Measurements from ENCODE around the gene OVOL1. TPM values are rescaled to one million over a fixed set of nuclear protein-coding genes. Genes with fewer than 3 reads are reported as not detected.

OVOL1 gene
- total and polyA plus RNA-seq, 2 of the 8 experiments (the other 6 are each of a cell fraction or from before 2014, with no cell fraction given): 2.6 to 3.4 TPM

GRCh38 chr11:65814986-65815565 is 28.2 kb downstream of the OVOL1 start:
- Histone ChIP-seq H3K27ac (ENCODE audit: low read depth, low read length) (no peak overlapping the region), H3K27me3 (replicated peaks in 1 of 4; ENCODE audit: control insufficient read depth in 3 of 4, extremely low read depth in 1 of 4, insufficient read depth in 3 of 4, low read length in 3 of 4) (peaks cover 0 to 11% (median 4%) of the 10 kb centered on the region in 4 experiments; a peak in 5 of 7 replicates), H4K5ac (ENCODE audit: insufficient read length, low read depth, low read length) (no peak overlapping the region), H2AFZ (ENCODE audit: low read length) (no peak overlapping the region), H3K79me2 (ENCODE audit: control insufficient read depth in 1 of 2, insufficient read depth in 2 of 2, low read length in 2 of 2) (no peaks in the 10 kb centered on the region), H4K91ac (replicated peaks; ENCODE audit: insufficient read length, low read length) (no peak overlapping the region), H3K23ac (ENCODE audit: insufficient read length) (no peak overlapping the region), H3K9ac (replicated peaks in 1 of 4; ENCODE audit: extremely low read depth in 1 of 4, low read depth in 3 of 4, low read length in 3 of 4) (no peak overlapping the region), H3K18ac (ENCODE audit: extremely low read depth, low read length) (no peak overlapping the region), H2BK15ac (ENCODE audit: low read length) (no peak overlapping the region), H3K23me2 (ENCODE audit: low read depth, low read length) (0 out of 2 replicates have a peak, but pooled peaks cover 1% of the 10 kb centered on the region), H3K79me1 (ENCODE audit: low read depth, low read length) (peaks cover 2% of the 10 kb centered on the region; the same call in 1 of the 2 replicates), H3K9me3 (ENCODE audit: insufficient read depth in 2 of 2, low read depth in 1 of 2, low read length in 1 of 2) (no peaks in the 10 kb centered on the region), H3K14ac (ENCODE audit: insufficient read length) (no peak overlapping the region), H3K36me3 (ENCODE audit: control insufficient read depth in 2 of 4, insufficient read depth in 4 of 4, low read length in 3 of 4) (no peaks in the 10 kb centered on the region), H3K4me2 (ENCODE audit: insufficient read depth in 1 of 2, low read depth in 2 of 2, low read length in 2 of 2) (no peak overlapping the region), H4K8ac (ENCODE audit: extremely low read depth, insufficient read depth, low read length) (no peak overlapping the region), H2BK20ac (ENCODE audit: low read length) (no peak overlapping the region), H3K4me1 (replicated peaks in 1 of 4; ENCODE audit: control insufficient read depth in 3 of 4, insufficient read depth in 4 of 4, low read length in 3 of 4) (no peaks in the 10 kb centered on the region), H2AK5ac (ENCODE audit: low read depth, low read length) (no peak overlapping the region), H2BK12ac (ENCODE audit: low read depth, low read length) (no peak overlapping the region), H3K4me3 (ENCODE audit: extremely low read depth in 1 of 4, insufficient read depth in 2 of 4, low read depth in 3 of 4, low read length in 4 of 4) (no peak overlapping the region), H3K56ac (replicated peaks; ENCODE audit: insufficient read length, low read depth, low read length) (no peak overlapping the region), H2BK120ac (replicated peaks; ENCODE audit: low read depth, low read length) (no peak overlapping the region), H2BK5ac (ENCODE audit: low read depth, low read length) (no peak overlapping the region), H3K4ac (replicated peaks; ENCODE audit: insufficient read length, low read depth, low read length) (no peak overlapping the region), H4K20me1 (replicated peaks in 1 of 2; ENCODE audit: control insufficient read depth in 1 of 2, insufficient read depth in 2 of 2, low read length in 2 of 2) (peaks cover 0 to 4% of the 10 kb centered on the region in 2 experiments)
- ChIA-PET CTCF (ENCODE audit: partially characterized antibody) (interaction anchor here (0.6 to 19.6 kb wide), 10 partner anchors 8 to 74 kb away, joined by 3 to 347 read pairs (median 14); partner anchors contain the start of genes AP5B1, CCDC85B, FIBP and OVOL1), POLR2A (ENCODE audit: partially characterized antibody) (interaction anchor here (1.0 kb wide), 2 partner anchors 27 to 30 kb away, joined by 3 to 5 read pairs; no protein-coding TSS in a partner anchor)
- DNase-seq (ENCODE audit: low read depth in 1 of 2, low spot score in 2 of 2) (no peak), FAIRE-seq (no peak)
- WGBS, 2 experiments (ENCODE audit: extremely low coverage in 1 of 2, insufficient coverage in 1 of 2, insufficient read length in 1 of 2, insufficient replicate concordance in 2 of 2, low coverage in 1 of 2, low lambda C conversion rate in 2 of 2, missing lambda C conversion rate in 1 of 2): 90% methylated on average over 16 of the region's 16 CpGs; no CpG with 5 or more reads in 1 of the 2 experiments
- no peak for TF ChIP-seq RBBP5 (IDR thresholded peaks at IDR 0.05; ENCODE audit: borderline replicate concordance, low read depth, low read length)
- TF ChIP-seq EP300 (IDR thresholded peaks at IDR 0.05; ENCODE audit: borderline replicate concordance in 1 of 2, low read depth in 2 of 2, low read length in 2 of 2): no peak
- no peak for TF ChIP-seq CTCF (IDR thresholded peaks at IDR 0.05; ENCODE audit: control extremely low read depth in 1 of 3, insufficient read depth in 1 of 3, low read depth in 1 of 3, low read length in 3 of 3)
- TF ChIP-seq EZH2 (IDR thresholded peaks at IDR 0.05; ENCODE audit: low read depth, low read length, severe bottlenecking): no peak
- TF ChIP-seq EGR1 (IDR thresholded peaks at IDR 0.05; ENCODE audit: borderline replicate concordance, low read depth, low read length): no peak
- TF ChIP-seq USF2 (IDR thresholded peaks at IDR 0.05; ENCODE audit: low read length): no peak
- no peak for TF ChIP-seq MAFK (IDR thresholded peaks at IDR 0.05; ENCODE audit: low read depth, low read length)
- no peak for TF ChIP-seq NRF1 (IDR thresholded peaks at IDR 0.05; ENCODE audit: low read depth, low read length)
